ENCODE results near the gene ZNF41. TPM values are rescaled to one million over a fixed set of nuclear protein-coding genes. Genes with fewer than 3 reads are reported as not detected.

The ZNF41 gene
- total and polyA plus RNA-seq, 2 of the 13 experiments (the other 11 are each of a cell fraction or from before 2014, with no cell fraction given), result 2.3 to 3.9 TPM

DNA sequence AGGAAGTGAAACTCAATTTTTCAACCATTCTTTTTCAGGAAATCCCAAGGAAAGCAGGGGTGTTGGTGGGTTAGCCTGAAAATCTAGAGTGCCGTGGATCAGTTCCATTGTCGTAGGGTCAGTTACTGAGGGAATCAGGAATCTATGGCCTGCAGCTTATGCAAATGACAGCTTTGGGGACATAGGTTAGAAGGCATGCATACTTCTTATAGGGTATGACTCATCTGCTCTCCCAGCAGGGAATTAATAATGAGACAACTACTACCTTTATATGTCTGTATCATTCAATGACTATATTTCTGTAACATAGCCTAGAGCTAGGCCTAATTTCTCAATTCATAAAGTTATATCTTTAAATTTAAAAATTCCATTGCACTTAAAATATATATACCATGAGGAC lies 36.6 kb downstream of the ZNF41 start:
- FAIRE-seq (no peak), DNase-seq (ENCODE audit: low spot score) (no peak), ATAC-seq (no peak)
- Histone ChIP-seq H3K36me3 (replicated peaks in 1 of 2; ENCODE audit: control insufficient read depth in 1 of 2, insufficient read depth in 2 of 2, low read length in 2 of 2) (peaks cover 0 to 3% of the 10 kb centered on the region in 2 experiments; a peak in 1 of 5 replicates), H3K27ac (ENCODE audit: extremely low read length, insufficient read depth, low read length) (no peak overlapping the region), H3K9me3 (ENCODE audit: low read length) (peaks cover 7% of the 10 kb centered on the region), H2AFZ (ENCODE audit: low read length) (no peak overlapping the region), H3K4me1 (ENCODE audit: insufficient read depth, low read length) (no peaks in the 10 kb centered on the region), H4K20me1 (ENCODE audit: insufficient read depth, low read length) (no peaks in the 10 kb centered on the region), H3K9ac (ENCODE audit: insufficient read depth, low read depth, low read length) (no peak overlapping the region), H3K27me3 (ENCODE audit: control insufficient read depth in 1 of 2, insufficient read depth in 2 of 2, low read length in 2 of 2) (no peaks in the 10 kb centered on the region), H3K79me2 (ENCODE audit: insufficient read depth, low read length) (no peaks in the 10 kb centered on the region), H3K4me2 (ENCODE audit: low read depth, low read length) (no peak overlapping the region), H3K4me3 (replicated peaks in 1 of 3; ENCODE audit: insufficient read depth in 1 of 3, low read depth in 2 of 3, low read length in 3 of 3) (no peak overlapping the region)
- 100% methylated on average over 2 of the region's 2 CpGs for whole genome bisulfite sequencing (ENCODE audit: low lambda C conversion rate)
- intact Hi-C loops (cut with micrococcal nuclease; ENCODE audit: unreplicated experiment) (no loop called here), in situ Hi-C loops (cut with HindIII; ENCODE audit: extremely low pct_ligation_motif_present, low pct_unique_long_range_greater_than_20kb) (no loop called here)
- POLR2A ChIA-PET, result no interaction called here
- CTCF ChIA-PET (ENCODE audit: low intra/inter-chr PET ratio, low total read pairs), result no interaction called here
- BruUV-seq (replicated peaks), result no TSS peak
- no peak for TF ChIP-seq NFRKB (IDR thresholded peaks at IDR 0.05)
- TF ChIP-seq ZFP36L1 (CRISPR knock-in tag; IDR thresholded peaks at IDR 0.05), result no peak
- TF ChIP-seq SNRNP70 (IDR thresholded peaks at IDR 0.05; ENCODE audit: low read depth, low read length), result no peak
- TF ChIP-seq, protein P1, sequence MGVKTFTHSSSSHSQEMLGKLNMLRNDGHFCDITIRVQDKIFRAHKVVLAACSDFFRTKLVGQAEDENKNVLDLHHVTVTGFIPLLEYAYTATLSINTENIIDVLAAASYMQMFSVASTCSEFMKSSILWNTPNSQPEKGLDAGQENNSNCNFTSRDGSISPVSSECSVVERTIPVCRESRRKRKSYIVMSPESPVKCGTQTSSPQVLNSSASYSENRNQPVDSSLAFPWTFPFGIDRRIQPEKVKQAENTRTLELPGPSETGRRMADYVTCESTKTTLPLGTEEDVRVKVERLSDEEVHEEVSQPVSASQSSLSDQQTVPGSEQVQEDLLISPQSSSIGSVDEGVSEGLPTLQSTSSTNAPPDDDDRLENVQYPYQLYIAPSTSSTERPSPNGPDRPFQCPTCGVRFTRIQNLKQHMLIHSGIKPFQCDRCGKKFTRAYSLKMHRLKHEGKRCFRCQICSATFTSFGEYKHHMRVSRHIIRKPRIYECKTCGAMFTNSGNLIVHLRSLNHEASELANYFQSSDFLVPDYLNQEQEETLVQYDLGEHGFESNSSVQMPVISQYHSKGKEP (CRISPR knock-in tag; IDR thresholded peaks at IDR 0.05), result no peak
- TF ChIP-seq NBN (conservative IDR thresholded peaks at IDR 0.05), result no peak
- no peak for TF ChIP-seq PITX1 (CRISPR knock-in tag; IDR thresholded peaks at IDR 0.05)
- no peak for TF ChIP-seq ZNF724P (CRISPR knock-in tag; IDR thresholded peaks at IDR 0.05; ENCODE audit: borderline replicate concordance)
- TF ChIP-seq, protein P2, sequence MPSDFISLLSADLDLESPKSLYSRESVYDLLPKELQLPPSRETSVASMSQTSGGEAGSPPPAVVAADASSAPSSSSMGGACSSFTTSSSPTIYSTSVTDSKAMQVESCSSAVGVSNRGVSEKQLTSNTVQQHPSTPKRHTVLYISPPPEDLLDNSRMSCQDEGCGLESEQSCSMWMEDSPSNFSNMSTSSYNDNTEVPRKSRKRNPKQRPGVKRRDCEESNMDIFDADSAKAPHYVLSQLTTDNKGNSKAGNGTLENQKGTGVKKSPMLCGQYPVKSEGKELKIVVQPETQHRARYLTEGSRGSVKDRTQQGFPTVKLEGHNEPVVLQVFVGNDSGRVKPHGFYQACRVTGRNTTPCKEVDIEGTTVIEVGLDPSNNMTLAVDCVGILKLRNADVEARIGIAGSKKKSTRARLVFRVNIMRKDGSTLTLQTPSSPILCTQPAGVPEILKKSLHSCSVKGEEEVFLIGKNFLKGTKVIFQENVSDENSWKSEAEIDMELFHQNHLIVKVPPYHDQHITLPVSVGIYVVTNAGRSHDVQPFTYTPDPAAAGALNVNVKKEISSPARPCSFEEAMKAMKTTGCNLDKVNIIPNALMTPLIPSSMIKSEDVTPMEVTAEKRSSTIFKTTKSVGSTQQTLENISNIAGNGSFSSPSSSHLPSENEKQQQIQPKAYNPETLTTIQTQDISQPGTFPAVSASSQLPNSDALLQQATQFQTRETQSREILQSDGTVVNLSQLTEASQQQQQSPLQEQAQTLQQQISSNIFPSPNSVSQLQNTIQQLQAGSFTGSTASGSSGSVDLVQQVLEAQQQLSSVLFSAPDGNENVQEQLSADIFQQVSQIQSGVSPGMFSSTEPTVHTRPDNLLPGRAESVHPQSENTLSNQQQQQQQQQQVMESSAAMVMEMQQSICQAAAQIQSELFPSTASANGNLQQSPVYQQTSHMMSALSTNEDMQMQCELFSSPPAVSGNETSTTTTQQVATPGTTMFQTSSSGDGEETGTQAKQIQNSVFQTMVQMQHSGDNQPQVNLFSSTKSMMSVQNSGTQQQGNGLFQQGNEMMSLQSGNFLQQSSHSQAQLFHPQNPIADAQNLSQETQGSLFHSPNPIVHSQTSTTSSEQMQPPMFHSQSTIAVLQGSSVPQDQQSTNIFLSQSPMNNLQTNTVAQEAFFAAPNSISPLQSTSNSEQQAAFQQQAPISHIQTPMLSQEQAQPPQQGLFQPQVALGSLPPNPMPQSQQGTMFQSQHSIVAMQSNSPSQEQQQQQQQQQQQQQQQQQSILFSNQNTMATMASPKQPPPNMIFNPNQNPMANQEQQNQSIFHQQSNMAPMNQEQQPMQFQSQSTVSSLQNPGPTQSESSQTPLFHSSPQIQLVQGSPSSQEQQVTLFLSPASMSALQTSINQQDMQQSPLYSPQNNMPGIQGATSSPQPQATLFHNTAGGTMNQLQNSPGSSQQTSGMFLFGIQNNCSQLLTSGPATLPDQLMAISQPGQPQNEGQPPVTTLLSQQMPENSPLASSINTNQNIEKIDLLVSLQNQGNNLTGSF (CRISPR knock-in tag; IDR thresholded peaks at IDR 0.05), result no peak
- no peak for TF ChIP-seq ZNF296 (CRISPR knock-in tag; conservative IDR thresholded peaks at IDR 0.05)
- TF ChIP-seq, protein P3, sequence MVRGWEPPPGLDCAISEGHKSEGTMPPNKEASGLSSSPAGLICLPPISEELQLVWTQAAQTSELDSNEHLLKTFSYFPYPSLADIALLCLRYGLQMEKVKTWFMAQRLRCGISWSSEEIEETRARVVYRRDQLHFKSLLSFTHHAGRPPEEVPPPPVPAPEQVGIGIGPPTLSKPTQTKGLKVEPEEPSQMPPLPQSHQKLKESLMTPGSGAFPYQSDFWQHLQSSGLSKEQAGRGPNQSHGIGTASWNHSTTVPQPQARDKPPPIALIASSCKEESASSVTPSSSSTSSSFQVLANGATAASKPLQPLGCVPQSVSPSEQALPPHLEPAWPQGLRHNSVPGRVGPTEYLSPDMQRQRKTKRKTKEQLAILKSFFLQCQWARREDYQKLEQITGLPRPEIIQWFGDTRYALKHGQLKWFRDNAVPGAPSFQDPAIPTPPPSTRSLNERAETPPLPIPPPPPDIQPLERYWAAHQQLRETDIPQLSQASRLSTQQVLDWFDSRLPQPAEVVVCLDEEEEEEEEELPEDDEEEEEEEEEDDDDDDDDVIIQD (CRISPR knock-in tag; IDR thresholded peaks at IDR 0.05; ENCODE audit: low read depth), result no peak
- TF ChIP-seq TMF1 (CRISPR knock-in tag; IDR thresholded peaks at IDR 0.05; ENCODE audit: low read depth), result no peak
- TF ChIP-seq, protein P4, sequence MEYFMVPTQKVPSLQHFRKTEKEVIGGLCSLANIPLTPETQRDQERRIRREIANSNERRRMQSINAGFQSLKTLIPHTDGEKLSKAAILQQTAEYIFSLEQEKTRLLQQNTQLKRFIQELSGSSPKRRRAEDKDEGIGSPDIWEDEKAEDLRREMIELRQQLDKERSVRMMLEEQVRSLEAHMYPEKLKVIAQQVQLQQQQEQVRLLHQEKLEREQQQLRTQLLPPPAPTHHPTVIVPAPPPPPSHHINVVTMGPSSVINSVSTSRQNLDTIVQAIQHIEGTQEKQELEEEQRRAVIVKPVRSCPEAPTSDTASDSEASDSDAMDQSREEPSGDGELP (IDR thresholded peaks at IDR 0.05; ENCODE audit: borderline replicate concordance, low read depth), result no peak
- TF ChIP-seq HOXA3 (CRISPR knock-in tag; IDR thresholded peaks at IDR 0.05), result no peak
- no peak for TF ChIP-seq SRF (IDR thresholded peaks at IDR 0.05; ENCODE audit: low read depth, low read length)
- TF ChIP-seq, protein P5, sequence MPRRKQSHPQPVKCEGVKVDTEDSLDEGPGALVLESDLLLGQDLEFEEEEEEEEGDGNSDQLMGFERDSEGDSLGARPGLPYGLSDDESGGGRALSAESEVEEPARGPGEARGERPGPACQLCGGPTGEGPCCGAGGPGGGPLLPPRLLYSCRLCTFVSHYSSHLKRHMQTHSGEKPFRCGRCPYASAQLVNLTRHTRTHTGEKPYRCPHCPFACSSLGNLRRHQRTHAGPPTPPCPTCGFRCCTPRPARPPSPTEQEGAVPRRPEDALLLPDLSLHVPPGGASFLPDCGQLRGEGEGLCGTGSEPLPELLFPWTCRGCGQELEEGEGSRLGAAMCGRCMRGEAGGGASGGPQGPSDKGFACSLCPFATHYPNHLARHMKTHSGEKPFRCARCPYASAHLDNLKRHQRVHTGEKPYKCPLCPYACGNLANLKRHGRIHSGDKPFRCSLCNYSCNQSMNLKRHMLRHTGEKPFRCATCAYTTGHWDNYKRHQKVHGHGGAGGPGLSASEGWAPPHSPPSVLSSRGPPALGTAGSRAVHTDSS (CRISPR knock-in tag; conservative IDR thresholded peaks at IDR 0.05), result no peak
- TF ChIP-seq ZNF773 (CRISPR knock-in tag; IDR thresholded peaks at IDR 0.05; ENCODE audit: borderline replicate concordance), result no peak
